ENCODE data around the gene ANKS1B.

The ANKS1B gene

DNA sequence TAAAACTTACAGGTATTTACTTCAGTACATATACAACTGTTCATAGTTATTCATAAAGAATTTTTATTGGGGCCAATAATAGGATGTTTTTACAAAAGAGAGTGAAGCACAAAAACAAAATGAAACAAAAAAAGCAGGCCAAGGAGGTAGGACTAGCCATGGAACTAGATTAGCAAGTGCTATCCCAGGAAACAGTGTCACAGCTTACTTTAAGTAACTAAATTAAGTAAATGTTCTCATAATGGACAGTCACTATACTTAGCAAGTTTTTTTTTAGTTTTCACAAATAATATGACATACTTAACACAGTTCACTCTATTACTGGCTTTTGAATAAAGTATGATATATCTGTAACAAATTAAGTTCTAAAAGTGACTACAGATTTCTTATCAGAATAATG is 213.1 kb downstream of the ANKS1B start:
- TF ChIP-seq EGR1 (IDR thresholded peaks at IDR 0.05) = no peak
- TF ChIP-seq FOXM1 (IDR thresholded peaks at IDR 0.05; ENCODE audit: borderline replicate concordance, low read depth) = no peak
- no peak for TF ChIP-seq YY1 (IDR thresholded peaks at IDR 0.05; ENCODE audit: low read depth)
- TF ChIP-seq, protein P1, sequence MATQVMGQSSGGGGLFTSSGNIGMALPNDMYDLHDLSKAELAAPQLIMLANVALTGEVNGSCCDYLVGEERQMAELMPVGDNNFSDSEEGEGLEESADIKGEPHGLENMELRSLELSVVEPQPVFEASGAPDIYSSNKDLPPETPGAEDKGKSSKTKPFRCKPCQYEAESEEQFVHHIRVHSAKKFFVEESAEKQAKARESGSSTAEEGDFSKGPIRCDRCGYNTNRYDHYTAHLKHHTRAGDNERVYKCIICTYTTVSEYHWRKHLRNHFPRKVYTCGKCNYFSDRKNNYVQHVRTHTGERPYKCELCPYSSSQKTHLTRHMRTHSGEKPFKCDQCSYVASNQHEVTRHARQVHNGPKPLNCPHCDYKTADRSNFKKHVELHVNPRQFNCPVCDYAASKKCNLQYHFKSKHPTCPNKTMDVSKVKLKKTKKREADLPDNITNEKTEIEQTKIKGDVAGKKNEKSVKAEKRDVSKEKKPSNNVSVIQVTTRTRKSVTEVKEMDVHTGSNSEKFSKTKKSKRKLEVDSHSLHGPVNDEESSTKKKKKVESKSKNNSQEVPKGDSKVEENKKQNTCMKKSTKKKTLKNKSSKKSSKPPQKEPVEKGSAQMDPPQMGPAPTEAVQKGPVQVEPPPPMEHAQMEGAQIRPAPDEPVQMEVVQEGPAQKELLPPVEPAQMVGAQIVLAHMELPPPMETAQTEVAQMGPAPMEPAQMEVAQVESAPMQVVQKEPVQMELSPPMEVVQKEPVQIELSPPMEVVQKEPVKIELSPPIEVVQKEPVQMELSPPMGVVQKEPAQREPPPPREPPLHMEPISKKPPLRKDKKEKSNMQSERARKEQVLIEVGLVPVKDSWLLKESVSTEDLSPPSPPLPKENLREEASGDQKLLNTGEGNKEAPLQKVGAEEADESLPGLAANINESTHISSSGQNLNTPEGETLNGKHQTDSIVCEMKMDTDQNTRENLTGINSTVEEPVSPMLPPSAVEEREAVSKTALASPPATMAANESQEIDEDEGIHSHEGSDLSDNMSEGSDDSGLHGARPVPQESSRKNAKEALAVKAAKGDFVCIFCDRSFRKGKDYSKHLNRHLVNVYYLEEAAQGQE (IDR thresholded peaks at IDR 0.05; ENCODE audit: low read depth) = no peak
- TF ChIP-seq TEAD4 (IDR thresholded peaks at IDR 0.05) = no peak
- TF ChIP-seq EP300 (IDR thresholded peaks at IDR 0.05; ENCODE audit: borderline replicate concordance) = no peak
- TF ChIP-seq CEBPB (IDR thresholded peaks at IDR 0.05) = no peak
- no peak for TF ChIP-seq NFIC (IDR thresholded peaks at IDR 0.05)
- TF ChIP-seq TCF12 (IDR thresholded peaks at IDR 0.05; ENCODE audit: low read depth) = no peak
- TF ChIP-seq USF1 (IDR thresholded peaks at IDR 0.05) = no peak
- no peak for TF ChIP-seq CREB1 (IDR thresholded peaks at IDR 0.05; ENCODE audit: low read depth)
- no peak for TF ChIP-seq ZBTB7A (IDR thresholded peaks at IDR 0.05; ENCODE audit: low read depth)
- TF ChIP-seq MAX (IDR thresholded peaks at IDR 0.05) = no peak
- TF ChIP-seq RAD21 (IDR thresholded peaks at IDR 0.05; ENCODE audit: low read depth) = no peak
- no peak for TF ChIP-seq TAF1 (IDR thresholded peaks at IDR 0.05; ENCODE audit: low read depth)

- TF ChIP-seq YY1 (IDR thresholded peaks at IDR 0.05; ENCODE audit: low read depth) (no peak), RAD21 (IDR thresholded peaks at IDR 0.05; ENCODE audit: low read depth) (no peak), FOXM1 (IDR thresholded peaks at IDR 0.05; ENCODE audit: borderline replicate concordance, low read depth) (no peak)
Observed at GRCh38 chr12:99769396-99769980, 215.2 kb downstream of the ANKS1B start.

DNA sequence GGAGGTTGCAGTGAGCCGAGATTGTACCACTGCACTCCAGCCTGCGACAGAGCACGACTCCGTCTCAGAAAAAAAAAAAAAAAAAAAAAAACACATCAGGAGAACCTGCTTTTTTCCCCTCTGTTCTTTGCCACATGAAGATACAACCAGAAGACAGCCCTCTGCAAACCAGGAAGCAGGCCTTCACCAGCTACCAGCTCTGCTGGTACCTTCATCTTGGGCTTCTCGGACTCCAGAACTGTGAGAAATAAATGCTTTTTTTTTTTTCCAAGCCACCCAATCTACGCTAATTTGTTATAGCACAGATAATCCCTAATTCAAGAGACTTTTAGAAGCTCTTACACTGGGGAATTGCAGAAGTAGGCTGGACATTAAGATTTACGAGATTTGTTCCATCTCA is 216.0 kb downstream of the ANKS1B start:
- TF ChIP-seq FOXM1 (IDR thresholded peaks at IDR 0.05; ENCODE audit: borderline replicate concordance, low read depth) (no peak), TCF12 (IDR thresholded peaks at IDR 0.05; ENCODE audit: low read depth) (no peak), ZBTB7A (IDR thresholded peaks at IDR 0.05; ENCODE audit: low read depth) (no peak), CREB1 (IDR thresholded peaks at IDR 0.05; ENCODE audit: low read depth) (no peak), NFIC (IDR thresholded peaks at IDR 0.05) (no peak), EGR1 (IDR thresholded peaks at IDR 0.05) (no peak), MAX (IDR thresholded peaks at IDR 0.05) (no peak), RAD21 (IDR thresholded peaks at IDR 0.05; ENCODE audit: low read depth) (no peak), TEAD4 (IDR thresholded peaks at IDR 0.05) (no peak)
- TF ChIP-seq, protein P1 (IDR thresholded peaks at IDR 0.05; ENCODE audit: low read depth) = no peak

DNA sequence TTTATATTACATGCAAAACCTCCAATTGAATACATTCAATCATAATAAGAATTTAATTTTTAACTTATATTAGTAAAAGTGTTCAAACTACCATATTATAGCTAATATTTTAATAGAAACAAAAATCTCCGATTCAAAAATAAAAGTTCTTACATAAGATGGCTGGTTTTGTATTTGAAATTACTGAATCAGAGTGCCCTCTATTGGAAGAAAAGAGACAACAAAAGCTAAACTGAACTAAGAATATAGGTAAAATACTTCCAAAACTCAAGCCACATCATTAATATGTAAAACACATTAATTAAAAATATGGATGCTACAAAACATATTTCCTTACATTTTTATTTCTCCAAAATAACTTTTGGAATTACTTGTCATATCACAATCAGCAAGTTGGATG is 216.9 kb downstream of the ANKS1B start:
- TF ChIP-seq RAD21 (IDR thresholded peaks at IDR 0.05; ENCODE audit: low read depth) (peak; percentile 40), CEBPB (IDR thresholded peaks at IDR 0.05) (no peak)

DNA sequence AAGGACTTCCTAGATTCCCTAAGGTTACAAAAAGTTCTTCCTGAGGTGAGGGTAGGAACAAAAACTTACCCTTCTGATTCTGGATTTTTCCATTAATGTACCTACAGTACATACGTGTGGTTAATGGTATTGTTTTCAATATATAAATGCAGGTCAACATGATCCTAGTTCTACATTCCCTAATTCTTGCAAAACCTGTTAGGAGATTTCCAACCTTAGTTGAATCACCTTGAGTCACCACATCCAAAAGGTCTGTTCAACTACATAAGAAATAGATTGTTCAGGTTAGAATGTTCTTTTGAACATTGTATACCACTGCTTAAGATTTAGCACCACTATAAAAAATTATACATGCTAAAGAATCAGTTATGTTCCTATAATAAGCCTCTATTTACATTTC is 218.3 kb downstream of the ANKS1B start:
- TF ChIP-seq, protein P1 (IDR thresholded peaks at IDR 0.05; ENCODE audit: low read depth) = no peak
- TF ChIP-seq RAD21 (IDR thresholded peaks at IDR 0.05; ENCODE audit: low read depth) (no peak), CREB1 (IDR thresholded peaks at IDR 0.05; ENCODE audit: low read depth) (no peak), CEBPB (IDR thresholded peaks at IDR 0.05) (no peak), ZBTB7A (IDR thresholded peaks at IDR 0.05; ENCODE audit: low read depth) (no peak), EP300 (IDR thresholded peaks at IDR 0.05; ENCODE audit: borderline replicate concordance) (no peak), MAX (IDR thresholded peaks at IDR 0.05) (no peak), YY1 (IDR thresholded peaks at IDR 0.05; ENCODE audit: low read depth) (no peak), USF1 (IDR thresholded peaks at IDR 0.05) (no peak), FOXM1 (IDR thresholded peaks at IDR 0.05; ENCODE audit: borderline replicate concordance, low read depth) (no peak), TEAD4 (IDR thresholded peaks at IDR 0.05) (no peak), TAF1 (IDR thresholded peaks at IDR 0.05; ENCODE audit: low read depth) (no peak), EGR1 (IDR thresholded peaks at IDR 0.05) (no peak), NFIC (IDR thresholded peaks at IDR 0.05) (no peak), TCF12 (IDR thresholded peaks at IDR 0.05; ENCODE audit: low read depth) (no peak)
